ENCODE data around the gene CHPF2. TPM values are rescaled to one million over a fixed set of nuclear protein-coding genes. Genes with fewer than 3 reads are reported as not detected.

The CHPF2 gene
- total and polyA plus RNA-seq, 11 donors, result 11.4 to 31.9 (median 18.3) TPM

GRCh38 chr7:151201751-151202150 lies 30.5 kb upstream of the CHPF2 start:
- no peak overlapping the region for H3K4me3 ChIP-seq
- no peaks in the 10 kb centered on the region for H3K9me3 ChIP-seq
- intact Hi-C loops (cut with DNase I), result no loop called here
- no peak for DNase-seq
- ATAC-seq, result no peak
- H3K27me3 ChIP-seq, result peaks cover 0 to 25% (median 5%) of the 10 kb centered on the region in 9 donors
- H3K27ac ChIP-seq, result no peak overlapping the region
- TF ChIP-seq, protein P1, sequence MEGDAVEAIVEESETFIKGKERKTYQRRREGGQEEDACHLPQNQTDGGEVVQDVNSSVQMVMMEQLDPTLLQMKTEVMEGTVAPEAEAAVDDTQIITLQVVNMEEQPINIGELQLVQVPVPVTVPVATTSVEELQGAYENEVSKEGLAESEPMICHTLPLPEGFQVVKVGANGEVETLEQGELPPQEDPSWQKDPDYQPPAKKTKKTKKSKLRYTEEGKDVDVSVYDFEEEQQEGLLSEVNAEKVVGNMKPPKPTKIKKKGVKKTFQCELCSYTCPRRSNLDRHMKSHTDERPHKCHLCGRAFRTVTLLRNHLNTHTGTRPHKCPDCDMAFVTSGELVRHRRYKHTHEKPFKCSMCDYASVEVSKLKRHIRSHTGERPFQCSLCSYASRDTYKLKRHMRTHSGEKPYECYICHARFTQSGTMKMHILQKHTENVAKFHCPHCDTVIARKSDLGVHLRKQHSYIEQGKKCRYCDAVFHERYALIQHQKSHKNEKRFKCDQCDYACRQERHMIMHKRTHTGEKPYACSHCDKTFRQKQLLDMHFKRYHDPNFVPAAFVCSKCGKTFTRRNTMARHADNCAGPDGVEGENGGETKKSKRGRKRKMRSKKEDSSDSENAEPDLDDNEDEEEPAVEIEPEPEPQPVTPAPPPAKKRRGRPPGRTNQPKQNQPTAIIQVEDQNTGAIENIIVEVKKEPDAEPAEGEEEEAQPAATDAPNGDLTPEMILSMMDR (IDR thresholded peaks at IDR 0.05), result no peak
- TF ChIP-seq POLR2A (IDR thresholded peaks at IDR 0.05), result no peak
- no peaks in the 10 kb centered on the region for H3K36me3 ChIP-seq
- H3K4me1 ChIP-seq, result no peaks in the 10 kb centered on the region
- WGBS, 4 donors, result 78 to 87% (median 86%) methylated on average over 4 of the region's 4 CpGs

GRCh38 chr7:151202836-151203235 lies 29.4 kb upstream of the CHPF2 start:
- intact Hi-C loops (cut with DNase I), result no loop called here
- Histone ChIP-seq H3K27ac (no peak overlapping the region), H3K27me3 (peaks cover 0 to 25% (median 5%) of the 10 kb centered on the region in 9 donors), H3K9me3 (no peaks in the 10 kb centered on the region), H3K4me3 (no peak overlapping the region), H3K36me3 (no peaks in the 10 kb centered on the region), H3K4me1 (no peaks in the 10 kb centered on the region)
- no peak for ATAC-seq
- TF ChIP-seq, protein P1 (IDR thresholded peaks at IDR 0.05), result no peak
- TF ChIP-seq POLR2A (IDR thresholded peaks at IDR 0.05), result no peak
- no peak for DNase-seq
- WGBS, 4 donors, result 94 to 96% (median 95%) methylated on average over 9 of the region's 9 CpGs

GRCh38 chr7:151204383-151205032 lies 27.8 kb upstream of the CHPF2 start:
- Histone ChIP-seq H3K27me3 (peaks cover 0 to 25% (median 5%) of the 10 kb centered on the region in 9 donors), H3K4me3 (no peak overlapping the region), H3K36me3 (no peaks in the 10 kb centered on the region), H3K9me3 (no peaks in the 10 kb centered on the region), H3K27ac (no peak overlapping the region), H3K4me1 (no peaks in the 10 kb centered on the region)
- intact Hi-C loops (cut with DNase I), result no loop called here
- DNase-seq (no peak), ATAC-seq (no peak)
- 68 to 80% (median 76%) methylated on average over 39 to 48 of the region's 48 CpGs for WGBS, 4 donors
- TF ChIP-seq, protein P1 (IDR thresholded peaks at IDR 0.05), result peak in 1 of 12 donors; percentile 11
- no peak for TF ChIP-seq POLR2A (IDR thresholded peaks at IDR 0.05)

DNA sequence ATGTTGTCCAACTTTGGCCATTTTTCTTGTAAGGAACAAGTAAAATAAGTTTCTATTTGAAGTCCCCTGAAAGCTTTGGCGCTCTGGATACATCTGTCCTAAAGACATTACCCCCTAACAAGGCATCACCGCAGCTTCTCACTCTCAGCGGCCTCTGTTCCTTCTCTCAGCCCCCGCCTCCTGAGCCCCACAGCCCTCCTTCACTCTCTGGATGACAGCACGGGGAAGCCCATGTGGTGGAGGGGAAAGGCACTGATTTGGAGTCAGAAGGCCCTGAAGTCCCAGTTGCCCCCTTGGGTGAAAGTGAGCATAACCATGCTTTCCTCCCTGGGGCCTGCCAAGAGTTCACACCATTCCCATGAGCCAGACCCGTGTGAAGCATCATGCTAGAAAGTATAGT lies 26.6 kb upstream of the CHPF2 start:
- peaks cover 0 to 25% (median 5%) of the 10 kb centered on the region in 9 donors for H3K27me3 ChIP-seq
- no peaks in the 10 kb centered on the region for H3K36me3 ChIP-seq
- ATAC-seq (no peak), DNase-seq (no peak)
- H3K27ac ChIP-seq, result no peak overlapping the region
- H3K9me3 ChIP-seq, result no peaks in the 10 kb centered on the region
- no peaks in the 10 kb centered on the region for H3K4me1 ChIP-seq
- intact Hi-C loops (cut with DNase I), result no loop called here
- H3K4me3 ChIP-seq, result no peak overlapping the region
- TF ChIP-seq, protein P1 (IDR thresholded peaks at IDR 0.05), result no peak
- no peak for TF ChIP-seq POLR2A (IDR thresholded peaks at IDR 0.05)
- 68 to 81% (median 71%) methylated on average over 6 of the region's 6 CpGs for WGBS, 4 donors
